GM19351 (cell line): ENCODE data around the gene RFXANK.
"Not testable (repeated sequence)": the region's sequence is repeated elsewhere in the genome, so short reads cannot be mapped to it uniquely, and the experiment has no call there.

Source experiments
- ATAC-seq: cut with Tn5 transposase; IDR thresholded peaks from one replicate; pipeline ENCODE4 v1.9.1; 2021; ENCODE audit warnings: mild to moderate bottlenecking, moderate library complexity; ENCODE audit not compliant: unreplicated experiment

The RFXANK gene

DNA sequence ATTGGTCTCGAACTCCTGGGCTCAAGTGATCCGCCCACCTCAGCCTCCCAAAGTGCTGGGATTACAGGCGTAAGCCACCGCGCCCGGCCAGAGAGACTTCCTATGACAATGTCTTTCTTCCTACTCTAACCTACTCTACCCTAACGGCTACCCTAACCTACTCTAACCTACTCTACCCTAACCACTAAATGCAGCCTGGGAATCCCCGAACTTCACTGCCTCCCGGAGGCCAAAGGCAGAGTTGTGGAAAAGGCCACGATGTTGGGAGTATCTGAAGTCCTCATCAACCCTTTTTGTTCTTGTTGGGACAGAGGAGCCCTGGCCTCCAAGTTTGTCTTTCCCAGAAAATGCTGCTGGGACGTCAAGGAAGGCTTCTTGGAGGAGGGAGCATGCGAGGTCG, 12.1 kb downstream of the RFXANK start:
- ATAC-seq: no peak

DNA sequence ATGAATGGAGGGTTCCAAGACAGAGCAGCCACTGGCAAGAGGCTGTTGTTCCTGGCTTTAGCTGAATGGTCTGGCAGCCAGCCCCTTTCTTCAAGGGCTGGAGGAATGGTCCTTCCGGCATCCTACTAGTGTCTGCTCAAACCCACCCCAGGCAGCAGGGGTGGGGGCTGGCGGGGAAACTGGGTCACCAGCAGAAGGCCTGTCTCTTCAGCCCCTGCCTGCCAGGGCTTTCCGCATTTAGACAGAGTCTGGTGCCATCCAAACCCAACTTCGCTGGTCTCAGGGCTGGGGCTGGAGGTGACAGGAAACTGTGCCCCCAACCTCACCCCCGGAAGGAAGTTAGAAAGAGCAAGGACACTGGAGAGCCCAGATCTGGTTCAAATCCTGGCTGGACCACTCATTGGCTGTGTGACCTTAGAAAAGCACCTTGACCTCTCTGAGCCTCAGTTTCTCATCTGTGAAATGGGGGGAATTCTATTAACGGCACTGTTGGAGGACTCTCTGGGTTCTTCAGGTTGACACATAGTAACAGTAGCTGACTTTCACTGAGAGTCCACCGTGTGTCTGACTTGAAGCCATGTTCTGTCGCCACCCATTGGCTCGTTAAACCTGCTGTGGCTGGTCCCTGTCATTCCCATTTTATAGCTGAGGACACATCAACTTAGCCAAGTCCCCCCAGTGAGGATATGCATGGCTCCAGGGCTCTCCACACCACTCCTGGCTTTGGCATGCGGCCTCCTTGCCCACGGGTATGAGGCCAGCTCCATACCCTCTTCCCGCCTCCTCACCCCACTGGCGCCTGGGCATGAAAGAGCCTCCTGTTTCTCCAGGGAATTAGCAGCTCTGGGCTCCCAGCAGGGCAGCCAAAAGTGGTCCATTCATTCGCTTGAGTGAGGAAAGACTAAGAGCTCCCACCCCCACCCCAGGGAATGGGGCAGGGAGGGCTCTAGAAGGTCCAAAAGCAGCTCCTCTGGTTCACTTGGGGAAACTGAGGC, 13.7 kb downstream of the RFXANK start:
- ATAC-seq: no peak

GRCh38 chr19:19206938-19207337, 14.9 kb downstream of the RFXANK start:
- no peak for ATAC-seq

- ATAC-seq: no peak
Measured at GRCh38 chr19:19207637-19208572, 15.8 kb downstream of the RFXANK start.

- ATAC-seq: no peak
Measured at GRCh38 chr19:19209372-19209771, 17.3 kb downstream of the RFXANK start.

- ATAC-seq: no peak
Measured at GRCh38 chr19:19211499-19212420, 19.7 kb downstream of the RFXANK start, which contains the start of gene NCAN. NCAN (plus strand) TSS chr19:19211958; CDS start chr19:19216954, 4,996 bp downstream.

DNA sequence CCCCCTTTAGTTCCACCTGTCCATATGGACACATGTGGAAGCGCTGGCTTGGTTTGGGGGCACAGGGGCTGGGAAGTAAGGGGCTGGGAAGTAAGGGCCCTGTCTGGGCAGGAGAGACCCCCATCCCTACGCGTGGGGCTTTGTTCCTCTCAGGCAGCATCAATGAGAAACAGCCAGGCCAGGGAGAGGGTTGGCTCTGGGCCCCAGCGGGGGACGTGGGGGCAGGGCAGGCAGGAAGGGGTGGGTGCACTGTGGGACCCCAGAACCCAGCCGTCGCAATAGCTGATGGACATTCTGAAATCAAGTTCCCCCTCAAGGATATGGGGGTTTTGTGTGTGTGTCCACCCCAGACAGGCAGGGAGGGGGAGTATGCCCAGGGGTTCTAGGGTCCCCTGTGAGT, 20.9 kb downstream of the RFXANK start:
- ATAC-seq: no peak

DNA sequence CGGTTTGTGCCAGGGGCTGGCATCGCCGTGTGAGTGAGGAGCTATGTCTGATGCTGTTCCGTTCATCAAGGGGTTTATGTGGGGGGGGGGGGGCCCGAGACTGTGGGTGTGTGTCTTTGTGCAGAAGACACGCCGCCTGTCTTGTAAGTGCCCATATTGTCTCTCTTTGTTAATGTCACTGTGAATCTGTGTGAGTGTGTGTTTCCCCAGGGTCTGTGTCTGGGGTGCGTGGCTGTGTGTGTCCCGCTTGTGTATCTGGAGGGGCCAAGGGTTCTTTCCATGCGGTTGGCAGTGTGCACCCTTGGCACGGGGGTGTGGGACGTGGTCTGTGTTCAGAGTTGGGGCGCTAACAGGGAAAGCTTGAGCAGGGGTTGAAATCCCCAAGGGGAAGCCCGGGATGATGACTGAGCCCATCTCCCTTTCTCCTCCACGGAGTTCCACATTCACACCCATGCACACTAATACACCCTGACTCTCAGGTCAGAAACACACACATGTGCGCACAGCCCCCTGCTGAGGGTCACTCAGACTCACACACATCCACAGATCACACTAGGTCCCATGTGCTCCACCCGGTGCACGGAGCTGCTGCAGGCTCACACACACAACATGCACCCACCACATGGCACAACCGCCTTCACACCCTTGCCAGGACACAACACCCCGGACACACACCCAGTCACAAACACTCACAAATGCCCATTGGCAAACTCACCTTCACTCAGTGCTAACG, 21.5 kb downstream of the RFXANK start:
- no peak for ATAC-seq

- no peak for ATAC-seq
Measured at GRCh38 chr19:19214159-19214490, 22.1 kb downstream of the RFXANK start.

DNA sequence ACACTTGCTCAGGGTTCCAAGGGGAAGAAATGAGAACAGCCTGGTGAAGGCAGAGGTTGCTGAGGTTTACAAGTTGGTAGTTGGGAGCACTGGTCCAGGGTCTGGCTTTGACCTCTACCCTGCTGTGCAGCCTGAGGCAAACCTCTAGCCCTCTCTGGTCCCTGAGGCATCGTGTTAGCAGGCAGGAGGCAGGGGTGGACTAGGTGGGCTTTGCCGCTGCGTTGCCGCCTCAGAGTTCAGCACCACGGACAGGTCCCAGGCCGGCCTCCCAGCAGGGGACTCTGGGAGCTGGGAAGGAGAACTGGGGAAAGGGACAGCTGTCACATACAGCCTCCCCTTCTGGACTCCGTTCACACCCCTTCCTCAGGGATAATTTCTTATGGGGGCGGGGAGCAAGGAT, 22.8 kb downstream of the RFXANK start:
- no peak for ATAC-seq

- no peak for ATAC-seq
Measured at GRCh38 chr19:19215792-19216191, 23.7 kb downstream of the RFXANK start.

DNA sequence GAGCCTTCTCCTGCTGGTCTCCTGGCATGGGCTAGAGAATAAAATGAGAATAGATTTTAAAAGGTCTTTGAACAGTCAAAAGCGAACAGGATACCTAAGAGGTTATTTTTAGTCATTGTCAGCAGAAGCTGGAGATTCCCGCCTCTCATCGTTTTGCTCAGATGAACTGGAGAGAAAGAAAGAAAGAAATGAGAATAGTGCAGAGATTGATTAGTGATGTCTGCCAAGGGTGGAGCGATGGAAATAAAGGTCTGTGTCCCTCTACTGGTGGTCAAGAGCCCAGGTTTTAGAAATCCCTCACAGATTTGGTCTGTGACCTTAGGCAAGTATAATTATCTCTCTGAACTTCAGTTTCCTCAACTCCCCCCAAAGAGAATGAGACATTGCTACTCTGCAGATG, 25.0 kb downstream of the RFXANK start:
- ATAC-seq: no peak

DNA sequence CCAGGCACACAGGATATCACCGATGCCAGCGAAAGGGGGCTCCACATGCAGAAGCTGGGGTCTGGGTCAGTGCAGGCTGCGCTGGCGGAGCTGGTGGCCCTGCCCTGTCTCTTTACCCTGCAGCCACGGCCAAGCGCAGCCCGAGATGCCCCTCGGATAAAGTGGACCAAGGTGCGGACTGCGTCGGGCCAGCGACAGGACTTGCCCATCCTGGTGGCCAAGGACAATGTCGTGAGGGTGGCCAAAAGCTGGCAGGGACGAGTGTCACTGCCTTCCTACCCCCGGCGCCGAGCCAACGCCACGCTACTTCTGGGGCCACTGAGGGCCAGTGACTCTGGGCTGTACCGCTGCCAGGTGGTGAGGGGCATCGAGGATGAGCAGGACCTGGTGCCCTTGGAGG, 26.9 kb downstream of the RFXANK start:
- ATAC-seq: no peak

DNA sequence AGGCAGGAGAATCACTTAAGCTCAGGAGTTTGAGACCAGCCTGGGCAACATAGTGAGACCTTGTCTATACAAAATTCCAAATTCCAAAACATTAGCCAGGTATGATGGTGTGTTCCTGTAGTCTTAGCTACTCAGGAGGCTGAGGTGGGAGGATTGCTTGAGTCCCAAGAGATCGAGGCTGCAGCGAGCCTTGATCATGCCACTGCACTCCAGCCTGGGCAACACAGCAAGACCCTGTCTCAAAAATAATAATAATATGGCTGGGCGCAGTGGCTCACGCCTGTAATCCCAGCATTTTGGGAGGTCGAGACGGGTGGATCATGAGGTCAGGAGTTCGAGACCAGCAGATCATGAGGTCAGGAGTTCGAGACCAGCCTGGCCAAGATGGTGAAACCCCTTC, 28.9 kb downstream of the RFXANK start:
- ATAC-seq: not testable (repeated sequence)

GRCh38 chr19:19223060-19223459, 31.0 kb downstream of the RFXANK start:
- no peak for ATAC-seq

- ATAC-seq: no peak
Measured at GRCh38 chr19:19223636-19224035, 31.6 kb downstream of the RFXANK start.

DNA sequence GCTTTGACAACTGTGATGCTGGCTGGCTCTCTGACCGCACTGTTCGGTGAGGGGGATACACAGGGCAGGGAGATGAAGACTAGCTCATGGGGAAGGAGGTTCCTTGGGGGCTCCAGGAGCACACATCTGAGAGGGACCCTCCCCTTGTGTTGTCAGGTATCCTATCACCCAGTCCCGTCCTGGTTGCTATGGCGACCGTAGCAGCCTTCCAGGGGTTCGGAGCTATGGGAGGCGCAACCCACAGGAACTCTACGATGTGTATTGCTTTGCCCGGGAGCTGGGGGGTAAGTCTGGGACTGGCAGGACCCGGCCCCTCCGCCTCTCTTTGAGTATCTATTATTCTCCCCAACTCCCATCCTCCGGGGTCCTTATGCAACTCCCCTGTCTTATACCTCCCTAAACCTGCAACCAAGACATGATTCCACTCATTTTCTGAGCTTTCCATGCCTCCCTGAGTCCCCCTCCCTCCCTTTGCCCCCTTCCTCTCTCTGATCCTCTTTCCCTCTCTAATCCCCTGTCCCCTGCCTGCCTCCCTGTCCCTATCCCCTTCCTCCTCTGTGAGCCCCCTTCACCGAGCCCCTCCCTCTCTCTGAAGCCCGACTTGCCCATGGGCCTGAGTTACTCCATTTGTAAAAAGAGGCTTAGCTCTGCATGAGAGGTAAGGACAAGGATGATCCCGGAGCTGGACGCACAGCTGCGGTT, 32.2 kb downstream of the RFXANK start:
- ATAC-seq: no peak

GRCh38 chr19:19224852-19225494, 32.9 kb downstream of the RFXANK start:
- ATAC-seq: peak; percentile 63

GRCh38 chr19:19226204-19226603, 34.1 kb downstream of the RFXANK start:
- no peak for ATAC-seq
